SK-N-SH treated with all-trans-retinoic acid at 6 μM for 48 hours (cell line): ENCODE measurements around the gene INHBB.

ENCODE experiments used
- CREB5 ChIP-seq: fragments of 250-450 bp; sonication (Bioruptor Pico); IDR thresholded peaks from 2 replicates; pipeline ENCODE4 v1.5.1; 2020; ENCODE audit warnings: low read depth, mild to moderate bottlenecking, moderate library complexity
- CSRNP3 ChIP-seq: fragments of 250-450 bp; sonication (Bioruptor Pico); IDR thresholded peaks from 2 replicates; pipeline ENCODE4 v1.5.1; 2021; ENCODE audit warnings: mild to moderate bottlenecking, moderate library complexity
- ISL1 ChIP-seq: fragments of 250-450 bp; sonication (Bioruptor Pico); IDR thresholded peaks from 2 replicates; pipeline ENCODE4 v2.1.2; 2022; ENCODE audit warnings: mild to moderate bottlenecking, moderate library complexity
- OSR1 ChIP-seq: fragments of 250-450 bp; sonication (Bioruptor Pico); IDR thresholded peaks from 2 replicates; pipeline ENCODE4 v1.8.0; 2022; ENCODE audit warnings: moderate library complexity, mild to moderate bottlenecking, inconsistent platforms
- PPARA ChIP-seq: fragments of 250-450 bp; sonication (Bioruptor Pico); IDR thresholded peaks from 2 replicates; pipeline ENCODE4 v1.5.0; 2020; ENCODE audit warnings: mild to moderate bottlenecking, borderline replicate concordance
- SNAI2 ChIP-seq: fragments of 250-450 bp; sonication (Bioruptor Pico); IDR thresholded peaks from 2 replicates; pipeline ENCODE4 v1.5.0; 2020; ENCODE audit warnings: mild to moderate bottlenecking, moderate library complexity
- ZNF565 ChIP-seq: fragments of 450-650 bp; formaldehyde crosslinking; conservative IDR thresholded peaks from 2 replicates; pipeline ENCODE4 v1.5.0; 2020; ENCODE audit warnings: low read depth, mild to moderate bottlenecking, moderate library complexity
- ZNF8 ChIP-seq: fragments of 450-650 bp; formaldehyde crosslinking; IDR thresholded peaks from 2 replicates; pipeline ENCODE4 v1.5.0; 2020; ENCODE audit warnings: mild to moderate bottlenecking, moderate library complexity
- TF ChIP-seq, protein P1 (sequence below): fragments of 250-450 bp; sonication (Bioruptor Pico); IDR thresholded peaks from 2 replicates; pipeline ENCODE4 v1.8.0; 2020; ENCODE audit warnings: mild to moderate bottlenecking, moderate library complexity, borderline replicate concordance

- TF ChIP-seq ZNF8 (CRISPR knock-in tag) (no peak), CREB5 (no peak), SNAI2 (CRISPR knock-in tag) (no peak), PPARA (CRISPR knock-in tag) (no peak), ISL1 (no peak), ZNF565 (CRISPR knock-in tag) (no peak), CSRNP3 (no peak), OSR1 (CRISPR knock-in tag) (no peak)
- TF ChIP-seq, protein P1, sequence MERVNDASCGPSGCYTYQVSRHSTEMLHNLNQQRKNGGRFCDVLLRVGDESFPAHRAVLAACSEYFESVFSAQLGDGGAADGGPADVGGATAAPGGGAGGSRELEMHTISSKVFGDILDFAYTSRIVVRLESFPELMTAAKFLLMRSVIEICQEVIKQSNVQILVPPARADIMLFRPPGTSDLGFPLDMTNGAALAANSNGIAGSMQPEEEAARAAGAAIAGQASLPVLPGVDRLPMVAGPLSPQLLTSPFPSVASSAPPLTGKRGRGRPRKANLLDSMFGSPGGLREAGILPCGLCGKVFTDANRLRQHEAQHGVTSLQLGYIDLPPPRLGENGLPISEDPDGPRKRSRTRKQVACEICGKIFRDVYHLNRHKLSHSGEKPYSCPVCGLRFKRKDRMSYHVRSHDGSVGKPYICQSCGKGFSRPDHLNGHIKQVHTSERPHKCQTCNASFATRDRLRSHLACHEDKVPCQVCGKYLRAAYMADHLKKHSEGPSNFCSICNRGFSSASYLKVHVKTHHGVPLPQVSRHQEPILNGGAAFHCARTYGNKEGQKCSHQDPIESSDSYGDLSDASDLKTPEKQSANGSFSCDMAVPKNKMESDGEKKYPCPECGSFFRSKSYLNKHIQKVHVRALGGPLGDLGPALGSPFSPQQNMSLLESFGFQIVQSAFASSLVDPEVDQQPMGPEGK (CRISPR knock-in tag): no peak
Measured at GRCh38 chr2:120313695-120314615, 32.0 kb upstream of the INHBB start.
